GM12801 (cell line): ENCODE data around the gene TSC1.

Experiments
- CTCF ChIP-seq: IDR thresholded peaks from one replicate; pipeline ENCODE4 v1.5.1; 2011; ENCODE audit warnings: control low read depth; ENCODE audit not compliant: insufficient read length; ENCODE audit errors: extremely low read depth

The TSC1 gene

GRCh38 chr9:132883349-132884294 is 60.8 kb downstream of the TSC1 start:
- no peak for TF ChIP-seq CTCF

- no peak for TF ChIP-seq CTCF
These were observed 61.8 kb downstream of the TSC1 start for GRCh38 chr9:132882616-132883015.

GRCh38 chr9:132881826-132882225 is 62.6 kb downstream of the TSC1 start:
- no peak for TF ChIP-seq CTCF

- no peak for TF ChIP-seq CTCF
These were observed 64.1 kb downstream of the TSC1 start for GRCh38 chr9:132880324-132880661.

GRCh38 chr9:132879457-132880323 is 64.7 kb downstream of the TSC1 start:
- no peak for TF ChIP-seq CTCF

- no peak for TF ChIP-seq CTCF
These were observed 65.5 kb downstream of the TSC1 start, which contains the start of gene SPACA9 for GRCh38 chr9:132878695-132879456. Gene SPACA9, plus strand, starts transcription at chr9:132878898. Its CDS starts 5,050 bp downstream, at chr9:132883948.
